Suppressor macrophage treated with lipopolysaccharide for 4 hours (primary cell): ENCODE data around the gene SMCHD1.

Source experiments
- DNase-seq: peaks from one replicate; pipeline ENCODE4 v3.0.0-alpha.2; 2020

The SMCHD1 gene

DNA sequence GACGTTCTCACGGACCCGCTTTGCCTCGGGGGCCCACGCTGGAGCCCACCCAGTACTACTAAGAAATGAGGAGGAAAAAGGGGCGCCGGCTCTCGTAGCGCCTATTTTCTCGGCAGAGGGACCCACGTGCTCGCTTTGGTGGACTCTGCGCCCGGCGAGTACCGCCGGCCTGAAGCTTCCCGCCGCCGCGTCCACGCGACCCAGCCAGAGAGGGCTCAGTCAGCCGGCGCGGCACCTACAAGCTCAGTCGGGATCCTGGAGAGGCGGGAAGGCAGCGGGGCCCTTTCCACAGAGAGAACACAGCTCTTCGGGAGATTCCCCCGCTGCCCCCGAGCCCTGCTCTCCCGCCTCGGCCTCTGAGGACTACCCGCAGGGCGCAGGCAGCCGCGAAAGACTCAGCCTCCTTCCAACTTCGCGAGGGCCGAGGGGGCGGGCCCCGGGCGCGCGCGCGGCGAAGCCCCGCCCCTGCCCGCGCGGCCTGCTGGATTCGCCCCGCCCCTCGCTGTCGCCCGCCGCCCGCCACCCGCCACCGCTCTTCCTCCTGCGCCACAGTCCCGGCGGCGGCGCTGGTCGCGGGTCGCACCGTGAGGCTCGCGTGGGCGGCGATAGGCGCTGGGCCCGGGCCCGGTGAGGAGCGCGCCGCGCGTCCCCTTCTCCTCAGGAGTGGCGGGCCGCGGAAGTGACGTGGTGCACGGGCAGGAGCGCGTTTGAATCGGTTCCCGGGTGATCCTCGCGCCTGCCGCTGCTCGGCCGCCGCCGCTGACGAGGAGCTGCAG lies at the start of gene SMCHD1:
TSS of gene SMCHD1 (plus strand) at position 549 of the 776 bp plus-strand sequence. CDS start 350 bp downstream, outside the sequence.
- peak; percentile 89 for DNase-seq

DNA sequence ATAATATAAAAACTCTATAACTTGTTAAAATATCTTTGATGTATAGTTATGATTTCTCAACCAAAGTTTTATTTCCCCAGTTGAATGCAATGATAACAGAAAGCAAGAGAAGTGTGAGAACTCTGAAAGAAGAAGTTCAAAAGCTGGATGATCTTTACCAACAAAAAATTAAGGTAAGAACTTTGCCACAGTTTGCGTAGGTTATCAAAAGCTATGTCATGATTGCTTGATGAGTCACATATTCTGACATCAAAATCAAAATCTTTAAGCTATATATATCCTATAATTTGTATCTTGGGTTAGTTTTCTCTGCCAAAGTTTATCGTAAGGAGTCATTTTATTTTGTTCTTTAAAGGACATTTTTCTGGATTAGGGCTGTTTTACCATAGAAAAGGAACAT lies 49.2 kb upstream of the SMCHD1 start:
- DNase-seq: peak; percentile 63

DNA sequence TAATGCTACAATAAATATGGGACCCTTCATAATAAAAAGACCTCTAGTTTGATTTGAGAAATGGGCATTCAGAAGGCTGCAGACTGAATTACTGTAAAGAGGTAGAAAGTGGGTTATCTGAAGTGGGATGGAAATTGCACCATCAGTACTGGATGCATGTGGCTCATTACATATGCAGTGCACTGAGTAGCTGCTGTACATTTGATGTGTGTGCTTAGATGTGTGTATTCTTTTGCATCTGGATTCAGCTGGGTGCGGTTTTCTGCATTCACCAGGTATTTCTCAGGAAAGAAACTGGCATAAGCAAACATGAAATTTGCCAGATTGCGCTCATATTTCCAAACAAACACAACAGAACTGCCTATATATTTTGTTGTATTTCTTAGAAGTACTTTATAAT lies 45.9 kb upstream of the SMCHD1 start:
- DNase-seq: no peak

DNA sequence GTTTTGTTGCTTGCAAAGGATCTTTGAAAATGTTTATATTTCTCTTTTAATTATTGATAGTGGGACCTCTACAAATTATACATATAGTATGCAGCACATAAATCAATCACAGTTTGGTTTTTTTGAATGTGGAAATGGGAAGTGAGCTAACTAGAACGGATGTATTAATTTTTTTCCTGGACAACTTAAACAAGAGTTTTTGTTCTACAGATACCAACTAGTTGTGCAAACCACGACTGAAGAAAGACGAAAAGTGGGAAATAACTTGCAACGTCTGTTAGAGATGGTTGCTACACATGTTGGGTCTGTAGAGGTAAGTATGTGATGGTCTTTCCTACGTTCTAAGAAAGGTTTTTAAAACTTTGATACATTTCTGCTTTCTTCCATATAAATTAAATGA lies 45.0 kb upstream of the SMCHD1 start:
- no peak for DNase-seq

DNA sequence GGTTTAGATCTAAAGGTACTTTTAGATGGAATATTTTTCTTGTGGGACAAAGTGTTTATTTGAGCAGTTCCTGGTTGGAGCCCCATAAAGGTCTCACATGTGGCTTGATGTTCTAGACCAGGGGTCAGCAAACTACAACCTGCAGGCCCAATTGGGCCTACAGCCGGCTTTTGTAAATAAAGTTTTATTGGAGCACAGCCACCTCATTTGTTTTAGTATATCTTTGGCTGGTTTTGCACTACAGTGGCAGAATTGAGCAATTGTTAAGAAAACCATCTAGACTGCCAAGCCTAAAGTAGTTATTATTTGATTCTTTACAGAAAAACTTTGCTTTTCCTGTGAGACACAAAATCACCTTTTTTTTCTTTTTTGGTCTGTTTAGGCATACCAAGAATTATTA lies 42.5 kb upstream of the SMCHD1 start:
- no peak for DNase-seq

DNA sequence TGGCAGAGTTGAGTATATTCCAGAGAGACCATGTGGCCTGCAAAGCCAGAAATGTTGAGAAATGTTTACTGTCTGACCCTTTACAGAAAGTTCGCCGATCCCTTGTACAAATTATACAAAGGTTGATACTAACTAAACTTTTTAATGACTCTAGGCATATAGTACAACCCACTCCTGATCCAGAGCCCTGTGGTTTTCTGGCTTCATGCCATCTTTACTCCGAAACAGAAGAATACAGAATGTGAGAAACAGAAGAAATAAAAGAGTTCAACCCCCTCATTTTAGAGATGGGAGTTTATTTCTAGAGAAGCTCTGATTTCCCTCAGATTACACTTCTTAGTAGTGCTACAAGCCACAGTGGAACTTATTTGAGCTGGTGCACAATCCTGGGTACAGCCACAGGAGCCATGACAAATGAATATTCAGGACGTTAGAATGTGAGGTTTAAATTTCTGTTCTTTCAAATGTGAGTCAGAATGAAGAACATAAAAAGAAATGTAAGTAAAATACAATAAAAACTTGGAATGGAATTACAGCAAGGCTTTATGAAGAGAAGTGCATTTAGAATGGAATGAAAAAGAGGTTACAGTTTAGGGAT lies 38.0 kb upstream of the SMCHD1 start:
- no peak for DNase-seq

- DNase-seq: no peak
Measured at GRCh38 chr18:2618009-2618408, 37.5 kb upstream of the SMCHD1 start.

GRCh38 chr18:2625217-2625616 lies 30.3 kb upstream of the SMCHD1 start:
- no peak for DNase-seq

DNA sequence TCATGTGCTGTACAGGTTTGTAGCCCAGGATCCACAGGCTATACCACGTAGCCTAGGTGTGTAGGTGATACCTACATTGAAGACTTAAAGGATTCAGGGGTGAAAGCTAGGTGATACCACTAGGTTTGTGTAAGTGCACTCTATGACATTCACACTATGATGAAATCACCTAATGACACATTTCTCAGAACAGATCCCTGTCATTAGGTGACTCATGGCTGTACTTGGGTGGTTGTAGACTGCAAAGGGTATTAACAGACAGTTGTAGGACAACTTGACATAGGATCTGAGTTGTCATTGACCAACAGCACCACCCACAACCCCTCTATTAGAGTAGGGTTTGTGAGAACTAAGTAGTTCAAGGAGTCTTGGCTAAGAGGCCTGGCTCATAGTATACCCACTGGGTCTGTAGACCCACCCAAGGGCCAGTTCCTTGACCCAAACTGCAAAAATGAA lies 27.7 kb upstream of the SMCHD1 start:
- DNase-seq: peak; percentile 85

- DNase-seq: no peak
Measured at GRCh38 chr18:2629003-2629402, 26.5 kb upstream of the SMCHD1 start.

- DNase-seq: no peak
Measured at GRCh38 chr18:2635586-2635985, 19.9 kb upstream of the SMCHD1 start.

DNA sequence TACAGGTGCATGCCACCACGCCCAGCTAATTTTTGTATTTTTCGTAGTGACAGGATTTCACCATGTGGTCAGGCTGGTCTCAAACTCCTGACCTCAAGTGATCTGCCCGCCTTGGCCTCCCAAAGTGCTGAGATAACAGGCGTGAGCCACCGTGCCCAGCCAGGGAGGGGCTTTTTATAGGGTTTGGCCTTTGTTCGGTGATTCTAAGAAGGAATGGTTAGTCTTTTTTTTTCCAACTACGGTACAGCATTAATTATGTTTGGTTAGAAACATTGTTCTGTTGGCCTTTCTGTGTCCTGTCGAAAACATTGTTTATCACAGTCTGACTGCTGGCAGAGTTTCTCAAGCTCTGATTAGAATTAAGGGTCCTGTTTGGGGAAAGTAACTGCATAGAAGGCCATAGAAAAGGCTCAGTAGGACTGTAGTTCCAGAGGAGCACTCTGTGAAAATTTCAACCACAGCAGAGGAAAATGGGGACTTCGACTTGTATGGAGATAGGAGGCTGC lies 19.3 kb upstream of the SMCHD1 start:
- DNase-seq: no peak

DNA sequence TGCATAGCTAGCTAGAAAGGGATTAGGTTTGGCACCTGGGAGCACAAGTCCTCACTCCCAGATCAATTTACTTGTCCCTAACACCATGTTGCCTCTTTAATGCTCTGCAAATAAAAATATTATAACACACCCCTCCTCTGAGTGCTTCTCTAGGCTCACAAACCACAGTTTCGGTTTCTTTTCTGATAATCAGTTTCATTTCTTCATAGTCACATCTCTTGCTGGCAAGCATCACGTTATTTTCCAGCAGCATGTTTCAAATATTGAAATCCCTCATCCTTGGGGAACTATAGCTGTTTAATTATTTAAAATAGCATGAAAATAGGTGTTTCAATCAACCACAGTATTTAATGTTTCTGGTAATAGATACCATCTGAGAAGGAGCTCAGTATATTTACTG lies 13.9 kb upstream of the SMCHD1 start:
- DNase-seq: peak; percentile 95

GRCh38 chr18:2642771-2643170 lies 12.8 kb upstream of the SMCHD1 start:
- peak; percentile 33 for DNase-seq

GRCh38 chr18:2644535-2644934 lies 11.0 kb upstream of the SMCHD1 start:
- no peak for DNase-seq

- no peak for DNase-seq
Measured at GRCh38 chr18:2651981-2652380, 3.5 kb upstream of the SMCHD1 start.

GRCh38 chr18:2653467-2653866 lies 2.1 kb upstream of the SMCHD1 start:
- DNase-seq: peak; percentile 68

- DNase-seq: no peak
Measured at GRCh38 chr18:2654169-2654927, 1.2 kb upstream of the SMCHD1 start.

DNA sequence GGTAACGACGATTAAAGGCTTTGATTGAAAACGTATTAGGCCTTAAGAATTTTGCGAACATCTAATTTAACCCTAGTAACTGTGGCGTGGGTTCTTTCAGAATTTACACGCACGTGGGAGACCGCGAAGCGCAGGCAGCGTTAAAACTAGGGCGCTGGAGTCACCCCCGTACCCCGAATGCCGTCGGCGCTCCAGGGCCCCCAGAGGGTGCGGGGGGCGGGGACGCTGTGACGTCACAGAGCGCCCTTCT lies 673 bp upstream of the SMCHD1 start:
- no peak for DNase-seq

- DNase-seq: no peak
Measured at GRCh38 chr18:2655954-2656236, 369 bp downstream of the SMCHD1 start.

DNA sequence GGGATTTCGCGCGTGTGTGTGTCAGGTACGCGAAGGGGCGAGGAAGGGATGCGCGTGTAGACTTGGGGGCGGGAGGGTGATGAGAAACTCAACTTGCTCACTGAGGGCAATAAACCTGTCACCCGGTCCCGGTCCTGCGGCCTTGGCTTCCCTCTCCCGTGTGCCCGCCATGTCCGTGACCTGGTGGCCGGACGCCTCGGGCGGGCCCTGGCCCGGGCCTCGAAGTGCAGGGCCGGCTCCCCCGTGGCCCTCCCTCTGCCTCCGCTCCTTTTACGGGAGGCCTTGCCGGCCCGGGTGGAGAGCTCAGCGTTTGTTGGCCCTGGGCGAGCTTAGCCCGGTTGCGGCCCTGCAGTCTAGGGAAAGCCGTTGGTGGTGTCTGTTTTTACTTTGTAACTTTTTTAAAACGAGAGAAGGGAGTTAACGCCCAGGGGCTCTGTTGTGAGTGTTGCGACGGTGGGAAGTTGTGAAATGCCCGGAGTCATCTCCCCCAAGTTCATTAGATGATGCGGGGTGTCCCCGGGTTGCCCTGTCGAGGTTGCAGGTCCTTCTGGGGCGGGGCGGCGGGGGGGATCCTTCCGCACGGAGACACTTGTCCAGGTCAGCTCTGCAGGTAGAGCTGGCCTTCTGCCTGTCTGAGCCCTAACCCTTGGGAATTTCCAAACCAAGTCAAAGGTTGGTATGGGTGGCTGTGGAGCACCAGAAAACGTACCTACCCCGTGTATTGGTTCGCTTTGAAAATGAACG lies 883 bp downstream of the SMCHD1 start:
- peak; percentile 53 for DNase-seq

GRCh38 chr18:2656981-2657512 lies 1.5 kb downstream of the SMCHD1 start:
- no peak for DNase-seq

GRCh38 chr18:2657788-2658458 lies 2.4 kb downstream of the SMCHD1 start:
- peak; percentile 86 for DNase-seq
